ENCODE results near the gene RANBP3. TPM values are rescaled to one million over a fixed set of nuclear protein-coding genes. Genes with fewer than 3 reads are reported as not detected.

Gene RANBP3
- total RNA-seq, 4 donors from 2014 or later: 58.9 to 175 (median 65.0) TPM

- WGBS, 2 donors (ENCODE audit: low coverage in 1 of 2): 86 to 95% methylated on average over 4 to 26 of the region's 26 CpGs
- H3K27ac ChIP-seq: no peak overlapping the region
- peaks cover 0 to 5% (median 0%) of the 10 kb centered on the region in 4 donors for H3K36me3 ChIP-seq
- no peak overlapping the region for H3K4me3 ChIP-seq
- H3K27me3 ChIP-seq: no peaks in the 10 kb centered on the region
- in situ Hi-C loops (cut with MboI; ENCODE audit: low pct_ligation_motif_present in 1 of 4, low pct_unique_long_range_greater_than_20kb in 1 of 4, low sequenced_read_pairs in 3 of 4): no loop called here
- H3K4me1 ChIP-seq: no peaks in the 10 kb centered on the region
- no peak for DNase-seq
- TF ChIP-seq POLR2A (IDR thresholded peaks at IDR 0.05) (no peak), POLR2AphosphoS5 (IDR thresholded peaks at IDR 0.05) (no peak), EP300 (IDR thresholded peaks at IDR 0.05; ENCODE audit: low read depth) (no peak)
- TF ChIP-seq, protein P1, sequence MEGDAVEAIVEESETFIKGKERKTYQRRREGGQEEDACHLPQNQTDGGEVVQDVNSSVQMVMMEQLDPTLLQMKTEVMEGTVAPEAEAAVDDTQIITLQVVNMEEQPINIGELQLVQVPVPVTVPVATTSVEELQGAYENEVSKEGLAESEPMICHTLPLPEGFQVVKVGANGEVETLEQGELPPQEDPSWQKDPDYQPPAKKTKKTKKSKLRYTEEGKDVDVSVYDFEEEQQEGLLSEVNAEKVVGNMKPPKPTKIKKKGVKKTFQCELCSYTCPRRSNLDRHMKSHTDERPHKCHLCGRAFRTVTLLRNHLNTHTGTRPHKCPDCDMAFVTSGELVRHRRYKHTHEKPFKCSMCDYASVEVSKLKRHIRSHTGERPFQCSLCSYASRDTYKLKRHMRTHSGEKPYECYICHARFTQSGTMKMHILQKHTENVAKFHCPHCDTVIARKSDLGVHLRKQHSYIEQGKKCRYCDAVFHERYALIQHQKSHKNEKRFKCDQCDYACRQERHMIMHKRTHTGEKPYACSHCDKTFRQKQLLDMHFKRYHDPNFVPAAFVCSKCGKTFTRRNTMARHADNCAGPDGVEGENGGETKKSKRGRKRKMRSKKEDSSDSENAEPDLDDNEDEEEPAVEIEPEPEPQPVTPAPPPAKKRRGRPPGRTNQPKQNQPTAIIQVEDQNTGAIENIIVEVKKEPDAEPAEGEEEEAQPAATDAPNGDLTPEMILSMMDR (IDR thresholded peaks at IDR 0.05): no peak
- intact Hi-C loops (cut with DNase I; ENCODE audit: low total_unique reads): no loop called here
- no peaks in the 10 kb centered on the region for H3K9me3 ChIP-seq
Measured at GRCh38 chr19:6015841-6016545, 38.1 kb upstream of the RANBP3 start.

GRCh38 chr19:6014551-6015135 is 36.7 kb upstream of the RANBP3 start:
- 93% methylated on average over 13 of the region's 13 CpGs; no CpG with 5 or more reads in 1 of the 2 donors for WGBS, 2 donors (ENCODE audit: low coverage in 1 of 2)
- no peak for DNase-seq

DNA sequence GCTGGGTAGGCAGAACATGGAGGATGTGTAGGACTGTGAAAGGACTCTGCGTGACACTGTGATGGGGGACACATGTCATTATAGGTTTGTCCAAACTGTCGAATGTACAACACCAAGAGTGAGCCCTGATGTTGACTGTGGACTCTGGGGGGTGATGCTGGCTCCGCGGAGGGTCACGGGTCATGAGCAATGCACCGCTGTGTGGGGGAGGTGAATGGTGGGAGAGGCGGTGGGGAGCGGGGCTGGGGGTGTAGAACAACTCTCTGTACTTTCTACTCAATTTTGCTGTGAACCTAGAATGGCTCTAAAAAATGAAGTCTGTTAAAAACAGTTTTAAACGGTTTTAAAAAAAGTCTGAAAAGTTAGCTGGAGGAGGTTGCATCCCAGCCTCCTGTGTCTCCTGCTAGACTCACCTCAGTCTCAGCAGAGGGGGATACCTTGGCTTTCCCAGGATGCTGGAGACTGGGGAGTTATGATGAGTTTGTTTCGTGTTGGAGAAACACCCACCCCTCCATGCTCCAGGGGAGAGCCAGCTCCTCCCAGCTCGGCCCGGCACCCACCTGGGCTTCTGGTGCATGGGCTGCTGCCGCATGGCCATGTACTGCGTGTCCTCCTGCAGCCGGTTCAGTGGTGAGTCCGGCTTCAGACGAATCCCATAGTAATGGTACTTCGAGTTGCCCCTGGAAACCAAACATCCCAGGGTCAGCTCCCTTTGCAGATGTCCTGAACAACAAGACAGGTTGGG is 34.7 kb upstream of the RANBP3 start:
- no peak for DNase-seq
- H3K36me3 ChIP-seq: peaks cover 0 to 5% (median 0%) of the 10 kb centered on the region in 4 donors
- TF ChIP-seq EP300 (IDR thresholded peaks at IDR 0.05; ENCODE audit: low read depth) (no peak), POLR2AphosphoS5 (IDR thresholded peaks at IDR 0.05) (no peak), POLR2A (IDR thresholded peaks at IDR 0.05) (no peak)
- TF ChIP-seq, protein P1 (IDR thresholded peaks at IDR 0.05): no peak
- H3K27ac ChIP-seq: no peak overlapping the region
- H3K4me1 ChIP-seq: no peaks in the 10 kb centered on the region
- in situ Hi-C loops (cut with MboI; ENCODE audit: low pct_ligation_motif_present in 1 of 4, low pct_unique_long_range_greater_than_20kb in 1 of 4, low sequenced_read_pairs in 3 of 4): no loop called here
- 87 to 90% methylated on average over 2 to 18 of the region's 18 CpGs for WGBS, 2 donors (ENCODE audit: low coverage in 1 of 2)
- no peaks in the 10 kb centered on the region for H3K9me3 ChIP-seq
- intact Hi-C loops (cut with DNase I; ENCODE audit: low total_unique reads): no loop called here
- no peaks in the 10 kb centered on the region for H3K27me3 ChIP-seq
- H3K4me3 ChIP-seq: no peak overlapping the region

More at GRCh38 chr19:6014551-6015135, 36.7 kb upstream of the RANBP3 start:
- intact Hi-C loops (cut with DNase I; ENCODE audit: low total_unique reads): no loop called here
- H3K9me3 ChIP-seq: no peaks in the 10 kb centered on the region
- H3K4me1 ChIP-seq: no peaks in the 10 kb centered on the region
- no peak overlapping the region for H3K27ac ChIP-seq
- no peak for TF ChIP-seq EP300 (IDR thresholded peaks at IDR 0.05; ENCODE audit: low read depth)
- TF ChIP-seq, protein P1 (IDR thresholded peaks at IDR 0.05): no peak
- no peak for TF ChIP-seq POLR2A (IDR thresholded peaks at IDR 0.05)
- TF ChIP-seq POLR2AphosphoS5 (IDR thresholded peaks at IDR 0.05): no peak
- H3K36me3 ChIP-seq: peaks cover 0 to 5% (median 0%) of the 10 kb centered on the region in 4 donors
- H3K4me3 ChIP-seq: no peak overlapping the region
- no peaks in the 10 kb centered on the region for H3K27me3 ChIP-seq
- in situ Hi-C loops (cut with MboI; ENCODE audit: low pct_ligation_motif_present in 1 of 4, low pct_unique_long_range_greater_than_20kb in 1 of 4, low sequenced_read_pairs in 3 of 4): no loop called here

GRCh38 chr19:6011794-6012193 is 33.9 kb upstream of the RANBP3 start:
- H3K27ac ChIP-seq: no peak overlapping the region
- H3K9me3 ChIP-seq: no peaks in the 10 kb centered on the region
- no peaks in the 10 kb centered on the region for H3K27me3 ChIP-seq
- 71 to 80% methylated on average over 1 of the region's 1 CpG for WGBS, 2 donors (ENCODE audit: low coverage in 1 of 2)
- peaks cover 0 to 5% (median 0%) of the 10 kb centered on the region in 4 donors for H3K36me3 ChIP-seq
- no peak overlapping the region for H3K4me3 ChIP-seq
- intact Hi-C loops (cut with DNase I; ENCODE audit: low total_unique reads) (no loop called here), in situ Hi-C loops (cut with MboI; ENCODE audit: low pct_ligation_motif_present in 1 of 4, low pct_unique_long_range_greater_than_20kb in 1 of 4, low sequenced_read_pairs in 3 of 4) (no loop called here)
- TF ChIP-seq POLR2AphosphoS5 (IDR thresholded peaks at IDR 0.05) (no peak), EP300 (IDR thresholded peaks at IDR 0.05; ENCODE audit: low read depth) (no peak), POLR2A (IDR thresholded peaks at IDR 0.05) (no peak)
- TF ChIP-seq, protein P1 (IDR thresholded peaks at IDR 0.05): no peak
- no peak for DNase-seq
- H3K4me1 ChIP-seq: no peaks in the 10 kb centered on the region
